T-helper 17 cell (primary cell): ENCODE data around the gene LIPH. TPM values are rescaled to one million over a fixed set of nuclear protein-coding genes. Genes with fewer than 3 reads are reported as not detected.

ENCODE experiments used
- ATAC-seq: fragments of 150-1000 bp; cut with Tn5 transposase; 2 replicates; pipeline ENCODE4 v1.10.0; 2021; ENCODE audit warnings: mild to moderate bottlenecking, moderate library complexity
- DNase-seq, 3 donors: peaks; one replicate each; pipeline versions ENCODE4 v3.0.0 to v3.0.0-alpha.2; 2020 to 2021
- H3K9me3 ChIP-seq: one replicate; pipeline ENCODE4 v1.7.0; 2013; ENCODE audit warnings: low read length, mild to moderate bottlenecking; ENCODE audit not compliant: control insufficient read depth, poor library complexity, severe bottlenecking
- H3K27ac Mint-ChIP-seq: one replicate; pipeline ENCODE4 v1.8.0; 2022; ENCODE audit warnings: mild to moderate bottlenecking, moderate library complexity, mixed read lengths
- H3K27me3 Mint-ChIP-seq: one replicate; pipeline ENCODE4 v1.8.0; 2022; ENCODE audit warnings: mixed read lengths
- H3K36me3 Mint-ChIP-seq: one replicate; pipeline ENCODE4 v1.8.0; 2022; ENCODE audit warnings: low read depth, mixed read lengths
- H3K4me1 Mint-ChIP-seq: one replicate; pipeline ENCODE4 v1.8.0; 2022; ENCODE audit warnings: mild to moderate bottlenecking, mixed read lengths
- H3K4me3 Mint-ChIP-seq: one replicate; pipeline ENCODE4 v1.8.0; 2022; ENCODE audit warnings: mild to moderate bottlenecking, moderate library complexity, mixed read lengths
- total RNA-seq, 4 donors: library from RNA in 2 of 4; stranded (reverse) in 2 of 4; gene quantifications; one replicate each; pipeline ENCODE4 v1.2.3 and lab custom pipeline; 2022 to 2026

Gene LIPH
- total RNA-seq, 2 donors from 2014 or later, result 0.32 to 1.7 TPM

GRCh38 chr3:185530856-185531255 lies 21.5 kb downstream of the LIPH start:
- Mint-ChIP-seq H3K36me3 (no peaks in the 10 kb centered on the region), H3K27me3 (peaks cover 4% of the 10 kb centered on the region), H3K4me3 (no peak overlapping the region), H3K27ac (no peak overlapping the region), H3K4me1 (no peaks in the 10 kb centered on the region)
- H3K9me3 ChIP-seq, result no peaks in the 10 kb centered on the region
- DNase-seq, result no peak
- ATAC-seq, result no peak

- Mint-ChIP-seq H3K4me1 (no peaks in the 10 kb centered on the region), H3K27ac (no peak overlapping the region), H3K36me3 (no peaks in the 10 kb centered on the region), H3K27me3 (peaks cover 10% of the 10 kb centered on the region), H3K4me3 (no peak overlapping the region)
- H3K9me3 ChIP-seq, result no peaks in the 10 kb centered on the region
- ATAC-seq, result no peak
- no peak for DNase-seq
Measured at GRCh38 chr3:185528532-185528931, 23.9 kb downstream of the LIPH start.

- H3K4me1 Mint-ChIP-seq, result no peaks in the 10 kb centered on the region
- no peak overlapping the region for H3K4me3 Mint-ChIP-seq
- ATAC-seq (no peak), DNase-seq (no peak)
- no peaks in the 10 kb centered on the region for H3K36me3 Mint-ChIP-seq
- no peaks in the 10 kb centered on the region for H3K9me3 ChIP-seq
- no peak overlapping the region for H3K27ac Mint-ChIP-seq
- peaks cover 10% of the 10 kb centered on the region for H3K27me3 Mint-ChIP-seq
Measured at GRCh38 chr3:185527364-185527763, 25.0 kb downstream of the LIPH start.

- no peak overlapping the region for H3K27ac Mint-ChIP-seq
- DNase-seq, result no peak
- no peaks in the 10 kb centered on the region for H3K9me3 ChIP-seq
- H3K36me3 Mint-ChIP-seq, result peaks cover 2% of the 10 kb centered on the region
- H3K27me3 Mint-ChIP-seq, result peaks cover 15% of the 10 kb centered on the region
- no peak overlapping the region for H3K4me3 Mint-ChIP-seq
- peaks cover 2% of the 10 kb centered on the region for H3K4me1 Mint-ChIP-seq
- ATAC-seq, result no peak
Measured at GRCh38 chr3:185526349-185526951, 25.9 kb downstream of the LIPH start.

GRCh38 chr3:185521349-185522138 lies 30.8 kb downstream of the LIPH start:
- H3K4me1 Mint-ChIP-seq, result peaks cover 2% of the 10 kb centered on the region
- ATAC-seq, result no peak
- peaks cover 2% of the 10 kb centered on the region for H3K36me3 Mint-ChIP-seq

GRCh38 chr3:185519021-185519420 lies 33.4 kb downstream of the LIPH start:
- H3K27ac Mint-ChIP-seq, result no peak overlapping the region
- ATAC-seq, result no peak
- H3K4me1 Mint-ChIP-seq, result peaks cover 2% of the 10 kb centered on the region

More at GRCh38 chr3:185521349-185522138, 30.8 kb downstream of the LIPH start:
- peaks cover 29% of the 10 kb centered on the region for H3K27me3 Mint-ChIP-seq
- DNase-seq, result no peak
- no peaks in the 10 kb centered on the region for H3K9me3 ChIP-seq
- H3K4me3 Mint-ChIP-seq, result no peak overlapping the region
- no peak overlapping the region for H3K27ac Mint-ChIP-seq

GRCh38 chr3:185517387-185518130 lies 34.8 kb downstream of the LIPH start:
- H3K36me3 Mint-ChIP-seq, result peaks cover 7% of the 10 kb centered on the region

More at GRCh38 chr3:185519021-185519420, 33.4 kb downstream of the LIPH start:
- Mint-ChIP-seq H3K36me3 (peaks cover 5% of the 10 kb centered on the region), H3K4me3 (no peak overlapping the region), H3K27me3 (peaks cover 30% of the 10 kb centered on the region)
- no peaks in the 10 kb centered on the region for H3K9me3 ChIP-seq
- DNase-seq, result no peak

GRCh38 chr3:185511711-185512110 lies 40.7 kb downstream of the LIPH start:
- Mint-ChIP-seq H3K27me3 (peaks cover 22% of the 10 kb centered on the region), H3K27ac (no peak overlapping the region), H3K36me3 (peaks cover 6% of the 10 kb centered on the region), H3K4me3 (no peak overlapping the region), H3K4me1 (no peaks in the 10 kb centered on the region)
- H3K9me3 ChIP-seq, result no peaks in the 10 kb centered on the region
- ATAC-seq (no peak), DNase-seq (no peak)

More at GRCh38 chr3:185517387-185518130, 34.8 kb downstream of the LIPH start:
- ATAC-seq (no peak), DNase-seq (no peak)
- H3K9me3 ChIP-seq, result no peaks in the 10 kb centered on the region
- peaks cover 2% of the 10 kb centered on the region for H3K4me1 Mint-ChIP-seq
- H3K27ac Mint-ChIP-seq, result no peak overlapping the region
- H3K27me3 Mint-ChIP-seq, result peaks cover 38% of the 10 kb centered on the region
- no peak overlapping the region for H3K4me3 Mint-ChIP-seq

- Mint-ChIP-seq H3K4me3 (no peak overlapping the region), H3K4me1 (no peaks in the 10 kb centered on the region), H3K27ac (peak overlapping the region; percentile 79), H3K27me3 (peaks cover 10% of the 10 kb centered on the region), H3K36me3 (peaks cover 2% of the 10 kb centered on the region)
- ATAC-seq (no peak), DNase-seq (no peak)
- no peaks in the 10 kb centered on the region for H3K9me3 ChIP-seq
Measured at GRCh38 chr3:185508335-185508991, 43.9 kb downstream of the LIPH start.

- no peak overlapping the region for H3K4me3 Mint-ChIP-seq
- H3K36me3 Mint-ChIP-seq, result peaks cover 2% of the 10 kb centered on the region
- no peaks in the 10 kb centered on the region for H3K4me1 Mint-ChIP-seq
- no peaks in the 10 kb centered on the region for H3K9me3 ChIP-seq
- DNase-seq (no peak), ATAC-seq (no peak)
- H3K27me3 Mint-ChIP-seq, result peaks cover 6% of the 10 kb centered on the region
- H3K27ac Mint-ChIP-seq, result peak overlapping the region; percentile 79
Measured at GRCh38 chr3:185507883-185508282, 44.5 kb downstream of the LIPH start.

- H3K36me3 Mint-ChIP-seq, result peaks cover 4% of the 10 kb centered on the region
- H3K4me1 Mint-ChIP-seq, result no peaks in the 10 kb centered on the region
- no peak overlapping the region for H3K27ac Mint-ChIP-seq
- ATAC-seq, result no peak
- peaks cover 6% of the 10 kb centered on the region for H3K27me3 Mint-ChIP-seq
- no peaks in the 10 kb centered on the region for H3K9me3 ChIP-seq
- H3K4me3 Mint-ChIP-seq, result no peak overlapping the region
- no peak for DNase-seq
Measured at GRCh38 chr3:185504636-185505035, 47.8 kb downstream of the LIPH start.

- H3K36me3 Mint-ChIP-seq, result peaks cover 5% of the 10 kb centered on the region
- no peaks in the 10 kb centered on the region for H3K4me1 Mint-ChIP-seq
- peaks cover 6% of the 10 kb centered on the region for H3K27me3 Mint-ChIP-seq
- ATAC-seq (no peak), DNase-seq (no peak)
- H3K4me3 Mint-ChIP-seq, result no peak overlapping the region
- no peaks in the 10 kb centered on the region for H3K9me3 ChIP-seq
- H3K27ac Mint-ChIP-seq, result no peak overlapping the region
Measured at GRCh38 chr3:185503521-185503920, 48.9 kb downstream of the LIPH start.

- no peak for ATAC-seq
- peaks cover 3% of the 10 kb centered on the region for H3K27me3 Mint-ChIP-seq
Measured at GRCh38 chr3:185502987-185503386, 49.4 kb downstream of the LIPH start.

More at GRCh38 chr3:185502987-185503386, 49.4 kb downstream of the LIPH start:
- peaks cover 5% of the 10 kb centered on the region for H3K36me3 Mint-ChIP-seq
- H3K4me1 Mint-ChIP-seq, result peaks cover 2% of the 10 kb centered on the region
- H3K27ac Mint-ChIP-seq, result no peak overlapping the region
- no peaks in the 10 kb centered on the region for H3K9me3 ChIP-seq
- DNase-seq, result no peak
- H3K4me3 Mint-ChIP-seq, result no peak overlapping the region
